OCI-LY1 (cell line): ENCODE data around the gene CCT8.
"Not testable (repeated sequence)": the region's sequence is repeated elsewhere in the genome, so short reads cannot be mapped to it uniquely, and the experiment has no call there.

Experiments
- EZH2 ChIP-seq: fragments of 200-600 bp; sonication (generic), shearing (Covaris generic); IDR thresholded peaks from 2 replicates; pipeline ENCODE4 v1.8.0; 2017; ENCODE audit warnings: borderline replicate concordance, mixed run types, mild to moderate bottlenecking, antibody characterized with exemption, low read length, moderate library complexity, mixed read lengths
- TF ChIP-seq, protein P1 (sequence below): fragments of 200-600 bp; sonication (generic), shearing (Covaris generic); IDR thresholded peaks from 2 replicates; pipeline ENCODE4 v1.5.1; 2017; ENCODE audit warnings: mild to moderate bottlenecking, antibody characterized with exemption, low read length, moderate library complexity, mixed read lengths

DNA sequence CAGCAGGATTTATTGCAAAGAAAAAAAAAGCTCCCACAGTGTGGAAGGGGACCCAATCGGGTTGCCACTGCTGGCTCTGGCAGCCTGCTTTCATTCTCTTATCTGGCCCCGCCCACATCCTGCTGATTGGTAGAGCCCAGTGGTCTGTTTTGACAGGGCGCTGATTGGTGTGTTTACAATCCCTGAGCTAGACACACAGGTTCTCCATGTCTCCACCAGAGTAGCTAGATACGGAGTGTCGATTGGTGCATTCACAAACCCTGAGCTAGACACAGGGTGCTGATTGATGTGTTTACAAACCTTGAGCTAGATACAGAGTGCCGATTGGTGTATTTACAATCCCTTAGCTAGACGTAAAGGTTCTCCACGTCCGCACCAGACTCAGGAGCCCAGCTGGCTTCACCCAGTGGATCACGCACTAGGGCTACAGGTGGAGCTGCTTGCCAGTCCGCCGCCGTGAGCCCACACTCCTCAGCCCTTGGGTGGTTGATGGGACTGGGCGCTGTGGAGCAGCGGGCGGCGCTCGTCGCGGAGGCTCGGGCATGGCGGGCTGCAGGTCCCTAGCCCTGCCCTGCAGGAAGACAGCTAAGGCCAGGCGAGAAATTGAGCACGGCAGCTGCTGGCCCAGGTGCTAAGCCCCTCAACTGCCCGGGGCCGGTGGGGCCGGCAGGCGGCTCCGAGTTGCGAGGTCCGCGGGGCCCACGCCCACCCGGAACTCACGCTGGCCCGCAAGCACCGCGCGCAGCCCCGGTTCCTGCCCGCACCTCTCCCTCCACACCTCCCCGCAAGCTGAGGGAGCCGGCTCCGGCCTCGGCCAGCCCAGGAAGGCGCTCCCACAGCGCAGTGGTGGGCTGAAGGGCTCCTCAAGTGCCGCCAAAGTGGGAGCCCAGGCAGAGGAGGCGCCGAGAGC is 3.5 kb upstream of the CCT8 start:
- TF ChIP-seq, protein P1, sequence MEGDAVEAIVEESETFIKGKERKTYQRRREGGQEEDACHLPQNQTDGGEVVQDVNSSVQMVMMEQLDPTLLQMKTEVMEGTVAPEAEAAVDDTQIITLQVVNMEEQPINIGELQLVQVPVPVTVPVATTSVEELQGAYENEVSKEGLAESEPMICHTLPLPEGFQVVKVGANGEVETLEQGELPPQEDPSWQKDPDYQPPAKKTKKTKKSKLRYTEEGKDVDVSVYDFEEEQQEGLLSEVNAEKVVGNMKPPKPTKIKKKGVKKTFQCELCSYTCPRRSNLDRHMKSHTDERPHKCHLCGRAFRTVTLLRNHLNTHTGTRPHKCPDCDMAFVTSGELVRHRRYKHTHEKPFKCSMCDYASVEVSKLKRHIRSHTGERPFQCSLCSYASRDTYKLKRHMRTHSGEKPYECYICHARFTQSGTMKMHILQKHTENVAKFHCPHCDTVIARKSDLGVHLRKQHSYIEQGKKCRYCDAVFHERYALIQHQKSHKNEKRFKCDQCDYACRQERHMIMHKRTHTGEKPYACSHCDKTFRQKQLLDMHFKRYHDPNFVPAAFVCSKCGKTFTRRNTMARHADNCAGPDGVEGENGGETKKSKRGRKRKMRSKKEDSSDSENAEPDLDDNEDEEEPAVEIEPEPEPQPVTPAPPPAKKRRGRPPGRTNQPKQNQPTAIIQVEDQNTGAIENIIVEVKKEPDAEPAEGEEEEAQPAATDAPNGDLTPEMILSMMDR = not testable (repeated sequence)
- TF ChIP-seq EZH2 = not testable (repeated sequence)
